Activated effector memory CD4-positive, alpha-beta T cell treated with Interleukin-2 at 50 U/mL for 16 hours (primary cell): Measurements from ENCODE around the gene BBS4.

Source experiments
- DNase-seq: peaks from one replicate; pipeline ENCODE4 v3.0.0-alpha.2; 2020

Gene BBS4

DNA sequence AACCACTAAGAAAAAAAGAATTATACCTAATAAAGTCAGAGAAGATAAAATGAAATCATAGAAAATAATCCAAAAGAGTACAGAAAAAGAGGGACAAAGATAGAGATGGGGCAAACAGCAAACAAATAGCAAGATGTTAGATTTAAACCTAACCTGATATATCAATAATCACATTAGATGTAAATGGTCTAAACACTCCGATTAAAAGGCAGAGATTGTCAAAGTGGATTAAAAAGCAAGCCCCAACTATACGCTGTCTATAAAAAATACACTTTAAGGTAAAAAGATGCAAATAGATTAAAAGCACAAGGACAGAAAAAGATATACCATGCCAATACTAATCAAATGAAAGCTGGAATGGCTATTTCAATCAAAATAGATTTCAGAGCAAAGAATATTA, 80.8 kb downstream of the BBS4 start:
- DNase-seq, result no peak

DNA sequence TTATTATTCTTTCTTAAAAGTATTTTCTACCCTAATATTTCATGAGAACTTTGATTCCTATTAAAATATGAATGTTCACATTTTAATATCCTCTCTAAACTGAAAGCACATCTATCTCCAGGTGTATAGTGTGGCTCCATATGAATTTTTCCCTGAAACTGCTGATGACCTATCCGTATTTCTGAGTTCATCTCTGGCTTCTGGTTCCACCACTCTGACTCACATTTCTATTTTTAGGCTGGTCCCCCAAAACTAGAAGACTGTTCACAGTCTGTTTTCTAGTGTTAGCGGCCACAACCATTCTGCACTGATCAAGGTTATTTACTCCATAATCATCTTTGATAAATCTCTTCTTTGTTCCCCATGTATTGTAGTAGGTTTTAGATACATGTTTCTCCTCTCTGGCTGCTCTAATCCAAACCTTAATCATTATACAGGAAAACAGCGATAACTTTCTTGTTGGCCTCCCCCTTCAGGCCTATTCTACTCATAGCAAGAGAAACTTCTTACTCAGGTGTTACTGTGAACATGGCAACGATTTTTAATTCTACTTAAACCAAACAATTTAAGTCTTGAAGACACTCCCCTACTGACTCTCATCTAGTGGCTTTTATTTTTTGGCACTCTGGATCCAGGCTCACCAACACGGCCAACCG, 84.8 kb downstream of the BBS4 start:
- DNase-seq, result no peak

DNA sequence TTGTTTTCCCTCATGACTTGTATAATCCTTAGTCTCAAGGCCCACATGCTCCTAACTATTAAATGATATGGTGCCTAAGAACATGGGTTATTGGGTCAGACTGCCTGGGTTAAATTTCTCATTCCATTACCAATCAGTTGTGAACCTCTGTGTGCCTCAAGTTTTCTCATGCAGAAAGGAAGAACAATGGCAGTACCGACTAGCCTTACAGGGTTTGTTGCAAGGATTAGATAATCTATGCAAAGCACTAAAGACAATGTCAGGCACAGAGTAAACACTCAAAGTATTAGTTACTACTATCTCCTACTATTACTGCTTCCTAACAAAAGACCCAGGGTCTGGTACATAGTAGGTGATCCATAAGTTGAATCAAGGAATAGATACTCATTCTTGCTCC, 85.3 kb downstream of the BBS4 start:
- no peak for DNase-seq

DNA sequence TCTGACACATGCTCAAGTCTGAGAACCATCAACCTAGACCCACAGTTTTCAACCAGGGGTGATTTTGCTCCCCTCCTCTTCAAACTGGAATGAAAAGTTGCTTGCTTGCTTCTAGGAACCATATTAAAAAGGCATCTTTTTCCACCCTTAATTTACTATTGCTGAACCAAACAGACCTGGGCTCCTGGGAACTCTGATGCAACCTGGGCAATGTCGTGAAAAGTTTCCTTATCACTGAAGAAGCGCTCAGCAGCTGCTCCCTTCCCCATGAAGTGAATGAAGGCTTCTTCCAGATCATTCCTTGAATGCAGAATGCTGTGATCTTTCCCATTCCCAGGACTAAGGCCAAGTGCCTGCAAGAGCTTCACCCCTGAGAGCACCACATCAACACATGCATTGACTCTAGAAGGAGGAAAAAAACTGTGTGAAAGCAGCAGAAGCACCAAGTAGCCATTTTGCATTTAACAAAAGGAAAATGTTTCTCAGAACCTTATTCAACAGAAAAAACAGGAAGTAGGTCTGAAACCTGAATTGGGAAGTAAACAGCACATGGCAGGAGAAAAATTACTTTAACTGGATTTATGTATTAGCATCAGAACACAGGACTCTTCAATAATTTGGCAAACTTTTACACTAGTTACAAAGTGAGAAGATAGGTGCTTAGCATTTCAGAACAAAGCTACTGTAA, 88.8 kb downstream of the BBS4 start:
- DNase-seq, result no peak

DNA sequence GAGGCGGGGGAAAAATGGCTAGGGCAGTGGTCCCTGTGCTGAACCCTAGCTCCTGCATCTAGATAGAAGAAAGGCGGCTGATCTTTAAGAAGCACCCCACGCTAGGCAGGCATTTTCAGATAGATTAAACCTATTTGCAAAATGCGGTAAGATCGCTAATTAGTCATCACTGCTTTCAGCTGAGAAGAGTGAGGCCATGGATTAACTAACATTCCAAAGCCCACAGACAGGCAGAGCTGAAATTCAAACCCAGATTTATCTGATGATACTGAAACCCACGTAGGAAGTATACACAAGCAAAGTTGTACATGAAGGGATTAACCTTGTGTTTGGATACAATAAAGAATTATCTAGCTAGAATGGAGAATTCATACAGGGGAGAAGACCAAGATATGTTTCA, 92.8 kb downstream of the BBS4 start:
- DNase-seq, result no peak

DNA sequence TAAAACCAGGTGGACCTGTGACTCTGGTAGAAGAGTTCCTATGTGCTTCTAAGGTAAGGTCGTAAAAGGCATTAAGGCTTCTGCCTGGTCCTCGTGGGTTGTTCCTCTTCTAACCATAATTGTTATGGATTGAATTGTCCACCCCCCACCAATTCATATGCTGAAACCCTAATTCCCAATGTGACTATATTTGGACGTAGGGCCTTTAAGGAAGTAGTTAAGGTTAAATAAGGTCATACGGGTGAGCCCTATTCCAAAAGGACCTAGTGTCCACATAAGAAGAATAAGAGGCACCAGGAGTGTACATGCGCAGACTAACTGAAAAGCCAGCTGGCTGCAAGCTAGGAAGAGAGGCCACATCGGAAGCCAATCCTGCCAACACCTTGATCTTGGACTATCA, 95.6 kb downstream of the BBS4 start:
- no peak for DNase-seq

DNA sequence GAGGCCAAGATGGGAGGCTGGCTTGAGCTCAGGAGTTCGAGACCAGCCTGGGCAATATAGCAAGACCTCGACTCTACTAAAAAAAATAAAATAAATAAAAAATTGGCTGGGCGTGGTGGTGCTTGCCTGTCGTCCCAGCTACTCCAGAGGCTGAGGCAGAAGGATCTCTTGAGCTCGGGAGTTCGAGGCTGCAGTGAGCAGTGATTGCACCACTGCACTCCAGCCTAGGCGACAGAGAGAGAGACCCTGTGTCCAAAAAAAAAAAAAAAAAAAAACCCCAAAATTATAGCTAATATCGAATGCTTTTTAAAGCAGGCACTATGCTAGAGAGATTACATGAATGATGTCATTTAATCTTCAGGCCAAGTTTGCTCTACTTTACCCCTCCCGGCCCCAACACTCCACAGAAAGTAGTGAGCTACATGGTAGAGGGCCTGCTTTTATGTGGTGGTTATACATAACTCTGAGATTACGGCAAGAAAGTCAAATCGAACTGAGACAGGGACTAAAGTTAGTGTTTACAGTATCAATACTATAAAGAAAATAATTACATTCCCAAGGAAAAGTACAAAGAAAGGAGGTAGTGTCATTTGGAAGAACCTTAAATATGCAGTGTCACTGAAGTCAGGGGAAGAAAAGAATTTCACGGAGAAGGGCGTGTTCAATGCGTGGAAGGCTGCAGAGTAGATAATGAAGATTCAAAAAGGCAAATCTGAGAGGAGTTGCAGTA, 96.4 kb downstream of the BBS4 start:
- DNase-seq, result no peak

DNA sequence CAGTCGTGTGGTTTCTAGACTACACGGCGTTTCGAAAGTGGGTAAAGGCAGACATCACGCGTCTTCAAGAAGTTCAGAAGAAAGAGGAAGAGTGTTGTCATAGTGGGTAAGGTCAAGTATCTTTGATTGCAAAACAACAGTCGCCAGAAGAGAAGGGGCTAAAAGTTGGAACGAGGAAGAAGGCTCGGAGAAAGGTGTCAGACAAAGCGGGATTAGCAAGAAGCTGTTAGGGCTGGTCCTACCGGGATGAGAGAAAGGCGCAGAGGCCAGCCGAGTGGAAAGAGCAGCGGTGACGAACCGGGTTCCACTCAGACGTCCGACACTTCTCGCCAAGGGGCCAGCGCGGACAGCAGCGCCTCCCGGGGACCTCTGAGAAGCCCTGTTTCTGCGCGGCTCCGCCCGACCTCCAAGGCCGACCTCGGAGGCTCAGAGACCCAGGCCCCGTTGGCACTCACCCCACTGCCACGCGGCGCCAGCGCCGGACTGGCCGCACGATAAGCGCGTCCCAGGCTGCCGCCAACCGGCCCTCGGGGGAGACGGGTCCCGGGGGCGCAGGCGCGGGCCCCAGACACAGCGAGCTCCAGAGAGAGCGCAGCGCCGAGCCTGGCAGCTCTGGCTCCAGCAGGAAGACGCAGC, 97.1 kb downstream of the BBS4 start:
- no peak for DNase-seq

DNA sequence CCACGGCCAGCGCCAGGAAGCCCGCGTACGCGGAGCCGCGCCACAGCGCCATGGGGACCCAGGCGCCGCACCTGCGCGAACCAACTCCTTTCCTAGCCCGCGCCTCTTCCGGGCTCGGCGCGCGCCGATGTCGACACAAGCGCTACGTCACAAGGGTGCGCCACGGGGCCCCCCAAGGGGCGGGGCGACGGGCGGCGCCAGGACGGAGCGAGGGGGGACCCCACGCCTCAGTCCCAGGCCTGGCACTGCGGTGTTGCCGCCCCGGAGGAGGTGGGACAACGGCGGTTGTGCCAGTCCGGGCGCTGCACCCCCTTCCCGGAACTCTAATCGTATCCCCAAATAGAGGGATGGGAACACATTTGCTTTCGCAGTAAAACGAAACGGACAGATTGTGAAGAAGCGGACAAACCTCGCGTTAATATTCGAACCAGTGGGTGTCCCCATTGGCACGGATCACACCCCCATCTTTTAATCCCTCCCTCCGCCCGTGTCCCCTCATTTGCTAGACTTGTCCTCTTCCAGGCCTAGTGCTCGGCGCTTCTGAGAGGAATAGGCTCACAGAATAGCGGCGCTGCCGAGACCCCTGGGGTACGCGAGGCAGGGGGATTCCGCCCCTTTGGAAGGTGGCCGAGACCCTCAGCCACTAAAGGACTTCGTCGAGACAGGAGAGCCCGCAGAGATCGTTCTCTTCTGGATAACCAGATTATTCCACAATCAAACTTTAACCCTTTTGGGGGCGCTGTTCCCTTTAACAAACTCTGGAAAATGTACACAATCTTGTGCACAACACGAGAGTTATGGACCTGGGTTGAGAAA, 97.8 kb downstream of the BBS4 start, which contains the start of gene ADPGK:
Gene ADPGK, minus strand, starts transcription at position 119 of the 816 bp plus-strand sequence. Its CDS starts 67 bp downstream, at position 52.
- DNase-seq, result peak; percentile 96

DNA sequence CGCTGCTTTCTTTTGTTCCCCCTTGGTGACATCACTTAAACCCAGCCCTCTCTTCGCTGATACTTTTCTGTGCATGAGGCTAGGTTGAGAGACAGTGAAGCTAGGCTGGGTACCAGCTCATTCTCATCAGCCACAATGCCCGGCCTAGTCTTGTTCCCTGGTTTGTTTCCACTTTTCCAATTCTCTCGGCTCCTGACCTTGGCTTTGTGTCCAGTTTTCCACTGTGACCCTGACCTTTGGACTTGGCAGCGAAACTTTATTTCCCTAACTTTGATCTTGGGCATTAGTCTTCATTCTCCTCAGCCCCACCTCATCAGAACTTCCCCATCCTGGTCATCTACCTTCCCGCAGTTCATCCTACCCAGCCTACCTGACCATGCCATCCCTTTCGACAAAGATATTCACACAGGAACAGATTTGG, 98.5 kb downstream of the BBS4 start:
- no peak for DNase-seq

DNA sequence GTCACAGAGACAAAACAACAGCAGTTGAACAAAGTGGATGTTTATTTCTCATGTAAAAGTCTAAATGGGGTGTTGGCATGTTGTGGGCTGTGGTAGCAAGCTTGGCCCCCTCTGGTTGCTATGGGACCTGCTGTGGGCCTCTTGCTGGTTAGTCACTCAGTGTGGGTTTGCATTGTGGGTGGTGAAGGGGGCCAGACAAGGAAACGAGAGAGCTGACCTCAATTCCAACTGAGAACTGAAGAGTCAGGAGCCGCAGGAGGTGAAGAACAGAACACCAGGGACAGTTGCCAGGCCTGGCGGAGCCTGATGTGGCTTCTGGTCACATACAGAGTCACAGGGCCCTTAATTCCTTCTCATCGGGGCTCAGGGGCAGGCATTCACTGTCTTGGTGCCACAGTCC, 99.4 kb downstream of the BBS4 start:
- peak; percentile 48 for DNase-seq

DNA sequence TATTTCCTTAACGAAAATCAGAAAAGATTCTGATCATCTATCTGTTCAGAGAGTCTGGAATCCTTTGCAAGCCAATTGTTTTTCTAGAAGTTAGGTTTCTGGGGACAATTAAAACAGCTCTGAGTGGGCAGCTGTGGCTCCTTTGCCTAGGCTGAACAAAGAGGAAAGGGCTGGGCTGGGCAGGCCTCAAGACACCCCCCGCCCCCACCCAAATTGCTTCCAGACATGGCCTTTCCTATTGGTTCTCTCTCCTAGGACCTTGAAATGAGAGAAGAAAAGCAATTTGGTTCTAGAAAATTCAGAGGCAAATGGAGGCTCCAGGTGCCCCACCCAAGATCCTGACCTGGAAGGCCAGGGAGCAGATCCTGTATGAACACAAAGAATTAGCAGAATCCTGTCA, 99.8 kb downstream of the BBS4 start:
- no peak for DNase-seq

DNA sequence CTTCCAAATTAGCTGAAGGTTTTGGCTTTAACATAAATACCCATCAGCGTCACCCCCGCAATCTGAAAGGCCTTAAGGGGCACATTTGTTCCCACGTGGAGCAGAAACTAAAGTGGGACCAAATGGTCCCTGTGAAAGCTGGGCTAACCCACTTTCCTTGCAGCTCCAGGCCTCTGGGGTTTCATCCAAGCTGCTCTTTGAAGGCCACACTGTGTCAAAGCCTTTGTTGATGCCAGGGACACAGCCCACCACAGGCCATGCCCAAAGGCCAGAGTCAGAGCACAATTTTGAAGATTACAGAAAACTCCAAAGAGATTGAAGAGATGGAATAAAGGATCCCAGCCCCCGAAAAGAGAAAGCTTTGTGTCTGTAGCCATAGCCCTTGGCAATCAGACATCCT, 100.2 kb downstream of the BBS4 start:
- DNase-seq, result no peak

DNA sequence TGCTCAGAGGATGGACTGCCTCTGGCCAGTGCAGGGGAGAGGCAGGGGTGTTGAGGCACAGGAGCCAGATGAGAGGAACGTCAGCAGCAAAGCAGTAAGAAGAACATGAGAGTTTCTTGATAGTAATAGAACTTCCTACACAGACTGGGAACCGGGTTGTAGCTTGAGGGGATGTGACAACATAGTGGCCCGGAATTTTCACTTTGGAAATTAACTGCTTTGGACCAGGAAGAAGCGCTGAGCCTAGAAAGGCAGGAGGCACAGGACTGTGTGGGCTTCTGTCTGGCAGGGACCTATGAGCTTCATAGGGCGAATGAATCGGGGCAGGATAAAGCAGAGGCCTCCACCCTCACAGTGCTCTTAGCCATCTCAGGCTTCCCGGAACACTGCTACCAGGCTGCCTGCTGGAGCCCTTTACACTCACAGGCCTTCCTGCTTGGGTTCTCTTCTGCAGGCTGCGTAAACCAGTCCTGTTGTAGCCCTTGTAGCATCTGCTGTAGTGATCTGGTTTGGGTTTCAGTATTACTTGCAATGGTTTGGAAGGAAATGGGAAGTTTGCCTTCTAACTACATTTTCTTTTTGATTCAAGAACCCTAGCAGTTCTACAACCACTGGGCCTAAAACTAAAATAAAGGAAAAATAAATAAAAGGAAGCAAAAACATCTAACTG, 100.8 kb downstream of the BBS4 start:
- DNase-seq, result no peak

DNA sequence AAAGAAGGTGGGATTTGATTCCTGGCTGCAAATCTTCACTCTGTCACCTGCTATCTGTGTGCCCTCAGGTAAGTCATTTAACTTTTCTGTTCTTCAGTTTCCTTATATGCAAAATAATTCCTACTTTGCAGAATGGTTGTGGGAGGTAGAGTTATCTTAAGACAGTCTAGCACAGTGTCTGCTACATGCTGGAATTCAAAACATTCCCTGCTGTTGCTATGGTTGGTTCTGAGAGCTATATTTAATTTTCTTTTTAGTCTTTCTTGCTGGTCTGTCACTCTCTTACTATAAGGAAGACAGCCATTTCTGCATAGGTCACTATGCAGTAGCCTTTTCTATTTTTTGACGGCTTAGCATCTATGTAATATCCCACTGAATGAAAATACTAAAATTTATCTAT, 101.5 kb downstream of the BBS4 start:
- DNase-seq, result no peak
